Hematopoietic multipotent progenitor cell treated with erythropoietin and hydrocortisone succinate and interleukin-3 and kit ligand, for 4 days (in vitro differentiated cells): ENCODE data around the gene TIMP2.
A peak's percentile ranks its signal among the peaks of the same experiment; 100 is the strongest.
"Not testable (repeated sequence)": the region's sequence is repeated elsewhere in the genome, so short reads cannot be mapped to it uniquely, and the experiment has no call there.

Source experiments
- DNase-seq: peaks from one replicate; pipeline ENCODE4 v3.0.0-alpha.2; 2015

The TIMP2 gene

DNA sequence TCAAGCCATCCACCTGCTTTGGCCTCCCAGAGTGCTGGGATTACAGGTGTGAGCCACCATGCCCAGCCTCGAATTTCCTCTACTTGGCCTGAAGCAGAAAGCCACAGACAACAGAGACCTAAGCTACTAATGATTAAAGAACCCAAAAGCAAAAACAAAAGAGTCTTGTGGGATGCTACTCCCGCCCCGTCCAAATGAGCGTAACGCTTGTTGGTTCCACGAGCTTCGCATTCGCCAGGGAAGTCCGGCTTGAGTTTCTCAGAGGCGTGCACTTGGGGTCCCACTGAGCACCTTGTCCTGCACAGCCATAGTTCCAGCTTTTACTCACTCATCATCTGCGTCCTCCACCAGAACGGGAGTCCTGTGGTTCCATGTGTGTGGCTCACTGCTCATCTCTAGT, 38.2 kb downstream of the TIMP2 start:
- no peak for DNase-seq

DNA sequence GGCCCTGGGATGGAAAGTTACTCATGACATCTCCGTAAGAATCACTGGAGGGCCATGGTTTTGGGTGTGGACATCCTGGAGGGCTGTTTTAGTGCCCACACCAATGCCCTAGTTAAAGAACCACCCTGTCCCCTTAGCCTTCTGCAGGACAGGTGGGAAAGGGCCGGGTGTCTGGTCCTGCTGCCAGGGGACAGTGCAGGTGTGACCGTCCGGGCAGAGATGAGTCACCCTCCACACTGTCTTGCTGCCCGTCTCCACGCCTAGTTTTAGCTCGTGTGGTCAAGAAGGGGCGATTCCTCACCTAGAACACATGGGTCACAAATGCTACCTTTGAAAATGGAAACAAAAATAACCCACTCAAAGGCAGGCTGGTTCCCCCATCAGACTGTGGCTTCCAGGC, 39.2 kb downstream of the TIMP2 start:
- DNase-seq = no peak

DNA sequence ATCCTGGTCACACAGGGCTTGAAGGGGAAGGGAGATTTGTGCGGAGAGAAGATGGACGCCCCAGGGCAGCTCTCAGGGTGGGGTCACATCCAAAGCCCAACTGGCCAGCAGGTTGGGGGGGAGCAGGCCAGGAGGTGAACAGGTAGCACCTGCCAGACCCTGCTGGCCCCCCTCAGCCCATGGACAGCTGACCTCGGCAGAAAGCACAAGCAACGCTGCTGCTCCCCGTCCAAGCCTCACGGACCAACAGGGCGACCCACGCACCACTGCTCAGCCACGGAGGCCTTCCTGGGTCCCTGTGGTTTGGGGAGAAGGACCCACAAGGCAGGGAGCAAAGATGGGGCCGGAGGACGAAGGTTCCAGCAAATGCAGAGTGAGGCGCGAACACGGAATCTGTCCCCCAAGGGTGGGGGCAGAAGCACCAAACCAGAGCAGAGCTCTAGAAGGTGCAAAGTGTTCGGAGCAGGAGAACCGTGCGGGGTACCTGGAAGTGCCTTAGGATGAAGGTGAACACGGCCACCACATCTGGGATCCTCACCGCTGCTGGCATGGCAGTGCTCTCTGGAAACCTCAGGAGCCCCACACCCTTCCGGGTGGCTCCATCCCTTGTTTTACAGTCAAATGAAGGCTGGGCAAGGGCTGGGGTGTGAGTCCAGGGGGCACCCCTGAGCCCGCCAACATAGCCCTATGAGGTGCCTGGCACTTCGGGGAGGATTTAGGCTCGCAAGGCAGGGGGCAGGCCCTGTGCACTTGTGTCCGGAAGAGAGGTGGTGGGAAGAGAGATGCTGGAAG, 40.1 kb downstream of the TIMP2 start:
- no peak for DNase-seq

DNA sequence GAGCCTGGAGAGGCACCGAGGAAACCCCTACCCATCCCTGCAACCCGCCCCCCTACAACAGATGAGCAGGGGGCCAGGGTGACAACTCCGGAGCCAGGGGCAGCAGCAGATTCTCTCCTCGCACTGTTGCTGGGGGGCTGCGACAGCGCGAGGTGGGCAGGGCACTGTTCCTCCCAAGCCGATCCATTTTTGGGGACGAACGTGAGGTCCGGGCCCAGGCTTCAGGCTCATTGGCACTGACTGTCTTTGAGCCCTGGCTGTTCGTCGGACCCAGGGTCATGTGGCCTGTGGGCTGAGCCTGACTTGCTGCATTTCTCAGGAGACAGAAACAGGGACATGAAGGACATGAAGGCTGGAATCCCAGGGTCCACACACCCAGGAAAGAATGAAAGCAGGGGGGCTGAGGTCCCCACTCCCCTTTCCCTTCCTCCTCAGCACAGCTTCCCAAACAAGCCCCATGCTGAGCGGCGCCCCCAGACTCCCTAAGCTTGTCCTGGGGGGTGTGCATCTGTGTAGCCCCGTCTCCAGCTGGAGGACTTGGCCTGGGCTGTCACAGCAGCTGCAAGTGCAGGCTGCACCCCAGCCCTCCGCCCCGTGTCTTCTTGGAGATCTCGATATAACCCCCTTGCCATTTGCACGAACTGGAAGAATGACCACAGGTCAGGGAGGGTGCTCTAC, 40.9 kb downstream of the TIMP2 start:
- DNase-seq = no peak

DNA sequence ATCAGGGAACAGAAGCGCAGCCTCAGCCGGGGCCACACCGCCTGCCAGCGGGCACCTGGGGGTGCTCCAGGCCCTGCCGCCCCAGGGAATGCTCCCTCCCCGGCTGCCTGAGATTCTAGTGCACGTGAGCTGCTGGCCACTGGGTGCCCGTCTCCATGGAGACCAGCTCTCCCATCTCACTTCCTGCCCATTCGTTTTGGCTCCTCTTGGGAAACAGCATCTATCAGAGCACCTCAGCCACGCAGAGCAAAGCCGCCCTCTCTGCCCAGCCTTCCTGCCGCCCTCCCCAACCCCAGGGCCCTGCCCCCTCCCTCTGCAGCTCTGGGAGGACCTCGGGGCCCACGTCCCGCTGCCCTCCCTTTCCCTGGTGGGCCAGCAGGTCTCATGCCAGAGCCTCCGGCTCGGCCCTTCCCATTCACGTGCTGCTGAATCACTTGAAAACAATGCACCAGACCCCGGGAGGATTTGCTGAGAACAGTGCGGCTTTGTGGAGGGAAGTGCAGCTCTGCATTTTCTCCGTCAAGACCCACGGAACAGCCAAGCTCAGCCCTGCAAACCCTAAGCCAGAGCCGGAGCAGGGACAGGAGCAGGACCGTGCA, 41.6 kb downstream of the TIMP2 start:
- DNase-seq = peak; percentile 65

DNA sequence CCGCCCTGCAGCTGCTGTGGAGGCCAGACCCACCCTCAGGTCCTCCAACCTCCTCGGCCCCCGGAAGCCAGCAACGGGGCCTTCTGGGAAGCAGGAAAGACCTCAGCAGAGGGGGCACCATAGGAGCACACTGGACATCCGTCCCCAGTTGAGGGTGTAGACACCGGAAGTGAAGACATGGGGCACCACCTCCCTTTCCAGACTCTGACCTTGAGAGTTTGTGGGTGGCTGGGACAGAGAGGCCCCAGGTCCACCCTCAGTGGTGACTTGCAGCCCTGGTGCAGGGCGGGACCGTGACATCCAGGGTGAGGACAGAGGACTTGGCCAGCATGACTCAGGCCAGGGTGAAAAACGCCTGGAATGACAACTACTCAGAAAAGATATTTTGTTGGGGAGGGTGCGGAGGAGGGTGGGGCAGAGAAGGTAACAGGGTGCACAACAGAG, 42.1 kb downstream of the TIMP2 start:
- peak; percentile 84 for DNase-seq

DNA sequence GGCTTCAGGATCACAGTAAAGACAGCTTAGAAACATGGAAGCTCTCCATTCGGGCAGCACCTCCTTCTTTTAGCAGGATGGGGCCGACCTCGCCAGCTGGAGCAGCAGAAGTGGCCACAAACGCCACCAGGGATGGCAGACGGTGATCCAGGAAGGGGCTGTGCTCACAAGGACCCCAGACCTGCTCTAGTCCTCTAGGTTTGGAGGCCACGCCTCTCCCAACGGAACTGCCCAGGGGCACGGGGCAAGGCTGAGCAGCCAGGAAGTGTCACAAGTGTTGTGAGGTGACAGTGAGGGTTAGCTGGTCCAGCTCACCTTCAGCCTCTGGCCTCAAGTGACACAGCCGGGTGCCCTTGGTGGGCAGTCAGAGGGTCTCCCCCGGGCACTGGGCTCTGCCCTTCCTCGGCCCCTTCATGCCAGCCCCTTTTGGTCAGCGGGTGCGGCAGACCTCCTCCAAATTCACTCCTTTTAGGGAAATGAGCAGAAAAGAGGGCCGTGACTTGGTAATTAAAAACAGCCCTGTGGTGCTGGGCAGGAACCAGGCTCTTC, 42.6 kb downstream of the TIMP2 start:
- DNase-seq = peak; percentile 66

DNA sequence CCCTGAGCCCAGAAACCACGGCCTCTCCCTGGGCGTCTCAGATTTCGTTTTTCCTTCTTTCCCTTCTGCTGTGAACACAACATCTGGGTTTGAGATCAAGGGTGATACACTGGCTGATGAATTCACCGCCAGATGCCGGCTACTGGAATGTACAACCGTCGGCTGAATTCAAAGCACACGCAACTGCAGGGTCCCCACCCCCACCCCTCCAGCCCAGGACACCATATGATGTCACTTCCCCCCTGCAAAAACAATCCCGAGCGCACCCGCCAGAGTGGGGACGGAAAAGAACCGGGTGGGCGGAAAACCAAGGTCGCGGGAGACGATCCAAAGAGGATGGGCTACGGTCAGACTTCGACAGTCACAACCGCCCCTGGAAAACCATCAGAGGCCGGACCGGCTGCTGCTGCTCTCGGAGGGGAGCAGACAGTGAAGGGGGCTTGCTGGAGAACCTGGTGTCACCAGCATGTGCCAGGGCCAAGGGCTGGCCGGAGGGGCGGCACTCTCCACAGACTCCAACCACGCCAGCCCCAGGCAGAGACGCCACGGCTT, 45.5 kb downstream of the TIMP2 start:
- DNase-seq = peak; percentile 75

DNA sequence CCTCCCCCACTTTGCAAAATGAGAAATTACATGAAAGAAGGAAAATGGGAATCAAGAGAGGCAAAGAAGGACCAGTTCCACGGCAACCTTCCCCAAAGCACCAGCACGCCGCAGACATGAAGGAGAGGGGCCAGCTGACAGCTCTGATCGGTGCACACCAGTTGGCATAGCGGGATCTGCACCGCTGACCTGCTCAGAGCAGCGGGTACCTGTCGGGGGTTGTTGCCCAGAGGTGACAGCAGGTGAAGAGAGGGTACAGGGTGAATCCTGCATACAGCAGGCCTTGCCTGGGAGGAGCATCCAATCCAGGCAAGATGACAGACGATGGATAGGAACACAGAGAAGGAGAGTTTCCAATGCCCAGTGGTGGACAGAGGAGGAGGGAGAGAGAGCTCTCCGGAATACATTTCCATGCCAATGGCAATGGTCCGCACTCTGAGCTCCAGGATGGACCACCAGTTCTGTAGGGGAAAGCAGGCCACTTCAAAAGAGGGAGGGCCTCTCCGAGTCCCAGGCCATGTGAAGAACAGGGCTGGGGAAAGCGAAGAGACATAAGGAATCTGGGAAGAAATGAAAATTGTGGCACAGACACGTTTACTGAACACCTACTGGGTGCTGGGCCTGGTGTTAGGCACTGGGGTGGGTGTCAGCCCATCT, 46.2 kb downstream of the TIMP2 start:
- DNase-seq = no peak

DNA sequence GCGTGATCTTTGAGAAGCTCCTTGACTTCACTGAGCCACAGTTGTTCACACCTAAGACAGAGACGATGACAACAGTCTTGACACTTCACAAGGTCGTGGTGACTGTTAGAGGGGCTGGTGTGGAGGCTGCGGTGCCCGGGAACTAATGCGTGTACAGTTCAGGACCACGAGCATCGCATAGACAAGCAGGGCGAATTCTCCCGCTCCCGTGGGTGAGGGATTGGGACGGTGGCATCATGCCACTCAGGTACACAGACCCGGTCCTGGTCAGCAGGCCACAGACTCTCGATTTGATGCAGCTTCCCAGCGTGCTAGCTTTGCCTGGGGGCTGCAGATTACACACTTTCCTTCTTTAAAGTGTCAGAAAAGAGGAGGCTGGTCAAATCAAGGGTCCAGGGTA, 46.9 kb downstream of the TIMP2 start:
- no peak for DNase-seq

DNA sequence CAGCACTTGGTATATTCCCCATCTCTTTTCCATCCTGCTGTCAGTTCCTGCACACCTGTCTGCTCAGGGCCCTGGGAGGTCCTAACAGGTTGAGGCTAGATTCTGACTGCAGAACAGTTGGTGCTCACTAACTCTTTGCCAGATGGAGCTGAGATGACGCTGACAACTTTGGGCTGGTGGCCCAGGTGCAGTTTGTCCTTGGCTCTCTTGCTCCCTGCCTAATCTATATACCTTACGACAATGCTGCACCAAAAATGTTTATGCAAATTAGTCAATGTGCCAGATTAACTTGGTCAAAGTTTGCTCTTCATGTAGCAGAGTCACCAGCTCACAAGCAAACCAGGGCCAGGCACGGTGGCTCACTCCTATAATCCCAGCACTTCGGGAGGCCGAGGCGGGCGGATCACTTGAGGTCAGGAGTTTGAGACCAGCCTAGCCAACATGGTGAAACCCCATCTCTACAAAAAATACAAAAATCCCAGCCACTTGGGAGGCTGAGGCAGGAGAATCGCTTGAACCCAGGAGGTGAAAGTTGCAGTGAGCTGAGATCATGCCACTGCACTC, 48.2 kb downstream of the TIMP2 start:
- DNase-seq = not testable (repeated sequence)

DNA sequence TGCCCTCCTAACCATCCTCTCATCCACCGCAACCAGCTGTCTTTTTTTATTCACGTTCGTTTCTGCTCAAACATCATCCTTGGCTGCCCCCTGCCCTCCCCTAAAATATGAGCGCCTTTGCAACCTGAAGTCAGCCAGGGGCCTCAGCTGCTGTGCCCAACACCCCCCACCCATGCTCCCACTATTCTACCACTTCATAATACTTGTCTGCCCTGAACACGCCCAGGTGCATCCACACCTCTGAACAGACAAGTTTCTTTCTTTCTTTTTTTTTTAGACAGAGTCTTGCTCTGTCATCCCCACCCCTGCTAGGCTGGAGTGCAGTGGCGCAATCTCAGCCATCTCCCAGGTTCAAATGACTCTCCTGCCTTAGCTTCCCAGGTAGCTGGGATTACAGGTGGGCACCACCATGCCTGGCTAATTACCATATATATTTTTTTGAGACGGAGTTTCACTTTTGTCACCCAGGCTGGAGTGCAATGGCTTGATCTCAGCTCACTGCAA, 49.0 kb downstream of the TIMP2 start:
- DNase-seq = no peak

DNA sequence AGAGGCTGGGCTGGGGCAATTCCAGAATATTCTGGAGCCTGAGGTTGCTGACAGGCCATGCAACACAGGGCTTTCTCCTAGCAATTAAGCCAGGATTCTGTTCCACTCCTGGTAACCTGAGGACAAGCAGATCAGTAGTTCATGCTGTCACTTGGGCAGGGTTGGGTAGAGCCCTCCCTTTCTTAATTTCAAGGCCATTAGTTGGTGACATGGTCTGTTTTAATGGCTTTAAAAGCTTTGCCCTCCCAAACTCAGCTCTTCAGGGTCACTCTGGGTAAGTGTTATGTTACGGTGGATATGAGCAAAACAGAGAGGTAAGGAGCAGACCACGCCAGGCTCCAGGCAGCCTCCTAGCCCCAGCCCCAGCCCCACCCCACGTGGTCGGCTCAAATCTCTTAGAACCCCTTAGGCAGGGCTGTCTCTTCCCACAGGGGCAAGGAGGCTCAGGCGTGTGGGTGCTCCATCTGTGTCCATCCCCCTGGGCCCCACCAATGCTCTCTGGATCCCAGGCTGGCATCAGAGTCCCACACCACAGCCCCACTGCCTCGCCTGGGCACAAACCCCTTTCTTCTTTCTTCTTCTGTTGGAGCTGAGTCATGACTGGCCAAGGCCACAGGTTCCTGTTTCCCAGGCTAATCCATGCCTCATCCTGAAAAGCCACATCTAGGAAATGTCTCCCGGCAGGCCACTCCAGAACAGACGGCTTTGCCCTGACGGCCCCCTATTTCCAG, 49.7 kb downstream of the TIMP2 start:
- peak; percentile 18 for DNase-seq

DNA sequence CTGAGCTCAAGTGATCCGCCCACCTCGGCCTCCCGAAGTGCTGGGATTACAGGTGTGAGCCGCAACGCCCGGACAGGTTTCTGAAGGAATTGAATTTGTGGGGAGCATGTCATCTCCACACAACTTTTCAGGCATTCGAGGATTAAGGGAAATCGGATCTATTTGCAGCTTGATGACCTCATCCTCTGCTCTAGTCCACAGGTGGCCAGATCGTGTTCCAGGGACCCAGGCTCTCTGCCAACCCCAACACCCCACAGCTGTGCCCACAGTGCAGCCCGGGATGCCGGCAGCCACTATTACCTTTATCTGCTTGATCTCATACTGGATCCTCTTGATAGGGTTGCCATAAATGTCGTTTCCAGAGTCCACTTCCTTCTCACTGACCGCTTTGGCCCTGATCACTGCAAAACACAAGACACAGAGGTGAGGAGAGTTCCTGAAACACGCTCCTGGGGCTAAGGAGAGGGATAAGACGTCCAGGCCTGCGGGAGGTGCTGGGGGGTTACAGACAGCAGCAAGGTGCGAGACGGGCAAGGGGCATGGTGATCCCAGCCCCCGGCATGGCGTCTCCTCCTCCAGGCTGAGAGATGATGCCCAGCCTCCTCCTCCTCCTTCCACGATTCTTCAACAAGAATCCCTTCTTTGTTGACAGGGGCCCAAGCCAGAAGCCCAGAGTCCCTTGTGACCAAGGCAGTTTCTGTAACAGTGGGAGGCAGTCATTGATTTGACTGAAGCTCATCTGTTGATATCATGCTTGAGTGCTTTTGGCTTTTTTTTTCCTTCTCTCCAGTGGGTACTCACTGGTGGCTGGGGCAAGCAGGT, 51.5 kb downstream of the TIMP2 start:
- peak; percentile 64 for DNase-seq

DNA sequence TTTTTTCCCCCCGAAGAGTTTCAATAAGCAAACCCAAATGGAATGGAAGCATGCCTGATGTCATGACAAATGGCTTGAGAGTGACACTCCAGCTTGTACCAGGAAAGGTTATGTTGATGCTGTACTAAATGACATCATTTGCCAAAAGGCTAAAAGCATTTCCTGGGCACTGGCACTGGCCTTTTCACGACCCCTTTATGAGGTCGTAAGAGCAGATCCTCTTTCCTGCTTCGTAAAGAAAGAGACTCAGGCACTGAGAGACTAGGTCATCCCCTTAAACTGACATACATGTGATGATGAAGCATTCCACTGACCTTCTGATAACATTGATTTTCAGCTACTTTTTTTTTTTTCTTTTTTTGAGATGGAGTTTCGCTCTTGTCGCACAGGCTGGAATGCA, 52.7 kb downstream of the TIMP2 start:
- DNase-seq = no peak

DNA sequence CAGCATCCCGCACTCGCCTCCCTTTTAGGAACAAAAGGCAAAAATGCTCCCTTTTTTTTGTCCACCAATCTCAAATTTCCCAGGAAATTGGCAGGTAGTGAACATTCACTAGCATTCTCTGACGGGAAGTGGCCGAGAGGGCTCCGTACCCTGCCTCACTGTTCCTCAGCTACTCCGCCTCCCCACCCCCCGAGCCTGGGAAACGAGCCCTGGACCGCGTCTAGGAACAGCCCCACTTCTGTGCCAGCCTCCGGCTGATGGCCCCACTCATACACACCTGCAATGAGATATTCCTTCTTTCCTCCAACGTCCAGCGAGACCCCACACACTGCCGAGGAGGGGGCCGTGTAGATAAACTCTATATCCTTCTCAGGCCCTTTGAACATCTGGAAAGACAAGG, 54.6 kb downstream of the TIMP2 start:
- DNase-seq = no peak

DNA sequence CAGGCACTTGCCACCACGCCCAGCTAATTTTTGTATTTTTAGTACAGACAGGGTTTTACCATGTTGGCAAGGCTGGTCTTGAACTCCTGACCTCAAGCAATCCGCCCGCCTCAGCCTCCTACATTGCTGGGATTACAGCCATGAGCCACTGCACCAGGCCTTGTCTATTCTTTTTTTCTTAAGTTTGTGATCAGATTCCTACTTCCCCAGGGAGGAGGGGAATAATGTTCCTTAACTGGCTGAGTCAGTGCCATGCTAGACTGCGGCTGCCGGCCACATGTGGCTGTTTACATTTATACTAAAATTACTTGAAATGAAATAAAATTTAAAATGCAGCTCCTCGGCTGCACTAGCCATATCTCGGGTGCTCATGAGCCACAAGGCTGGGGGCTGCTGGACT, 56.8 kb downstream of the TIMP2 start:
- DNase-seq = no peak

DNA sequence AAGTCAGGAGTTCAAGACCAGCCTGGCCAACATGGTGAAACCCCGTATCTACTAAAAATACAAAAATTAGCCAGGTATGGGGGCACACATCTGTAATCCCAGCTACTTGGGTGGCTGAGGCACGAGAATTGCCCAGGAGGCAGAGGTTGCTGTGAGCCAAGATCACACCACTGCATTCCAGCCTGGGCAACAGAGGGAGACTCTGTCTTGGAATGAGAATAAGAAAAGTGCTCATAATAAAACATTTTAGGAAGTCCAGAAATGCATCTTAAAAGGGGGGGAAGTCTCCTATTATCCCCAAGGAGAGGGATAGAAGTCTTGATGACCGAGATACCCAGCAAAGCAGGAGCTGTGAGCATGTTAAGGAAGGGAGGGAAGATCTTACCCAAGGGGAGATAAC, 58.1 kb downstream of the TIMP2 start:
- DNase-seq = not testable (repeated sequence)

DNA sequence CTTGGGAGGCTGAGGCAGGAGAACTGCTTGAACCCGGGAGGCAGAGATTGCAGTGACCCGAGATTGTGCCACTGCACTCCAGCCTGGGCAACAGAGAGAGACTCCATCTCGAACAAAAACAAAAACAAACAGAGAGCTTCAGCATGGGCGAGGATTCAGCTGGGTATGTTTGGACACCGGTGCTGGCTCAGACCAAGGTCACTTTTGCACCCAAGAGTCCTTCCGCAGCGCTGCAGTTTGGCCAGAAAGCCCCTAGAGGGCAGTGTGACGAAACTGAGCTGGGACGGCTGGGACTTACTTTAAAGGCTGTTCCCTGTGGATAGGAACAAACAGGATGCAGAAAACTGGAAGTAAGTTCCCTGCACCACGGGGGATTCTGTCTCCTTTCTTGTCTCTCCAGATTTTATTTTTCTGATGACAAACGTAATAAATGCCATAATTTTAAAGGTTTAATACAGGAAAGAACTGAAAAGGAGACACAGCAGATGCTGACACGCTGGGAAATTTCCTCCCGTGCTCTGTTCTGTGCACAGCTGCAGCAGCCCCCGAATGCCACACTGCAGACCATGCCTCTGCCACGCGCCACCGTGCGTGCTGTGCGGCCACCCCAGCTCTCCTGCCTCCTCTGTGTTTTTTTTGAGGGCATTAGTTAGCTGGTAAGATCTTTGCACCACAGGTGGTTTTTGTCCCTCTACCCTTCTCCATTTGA, 59.4 kb downstream of the TIMP2 start:
- peak; percentile 76 for DNase-seq

DNA sequence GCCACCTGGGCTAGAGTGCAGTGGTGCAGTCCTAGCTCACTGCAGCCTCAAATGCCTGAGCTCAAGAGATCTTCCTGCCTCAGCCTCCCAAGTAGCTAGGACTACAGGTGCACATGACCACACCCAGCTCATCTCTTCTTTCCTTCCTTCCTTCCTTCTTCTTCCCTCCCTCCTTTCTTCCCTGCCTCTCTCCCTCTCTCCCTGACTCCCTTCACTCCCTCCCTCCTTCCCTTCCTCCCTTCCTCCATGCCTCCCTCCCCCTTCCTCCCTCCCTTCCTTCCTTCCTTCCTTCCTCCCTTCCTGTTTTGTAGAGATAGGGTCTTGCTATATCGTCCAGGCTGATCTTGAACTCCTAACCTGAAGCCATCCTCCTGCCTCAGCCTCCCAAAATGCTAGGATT, 61.1 kb downstream of the TIMP2 start:
- no peak for DNase-seq
